WERI-Rb-1 (cell line): ENCODE data around the gene KLK13.

Experiments used
- DNase-seq: peaks from one replicate; pipeline ENCODE4 v3.0.0-alpha.2; 2020
- H3K27ac ChIP-seq: fragments of 250-450 bp; sonication (Bioruptor Pico); 2 replicates; pipeline ENCODE4 v1.5.1; 2020; ENCODE audit warnings: mild to moderate bottlenecking, moderate library complexity
- H3K27me3 ChIP-seq: fragments of 250-450 bp; sonication (Bioruptor Pico); 2 replicates; pipeline ENCODE4 v1.5.1; 2021; ENCODE audit warnings: mild to moderate bottlenecking, low read depth, moderate library complexity; ENCODE audit not compliant: insufficient read depth, severe bottlenecking
- H3K36me3 ChIP-seq: fragments of 250-450 bp; sonication (Bioruptor Pico); 2 replicates; pipeline ENCODE4 v1.5.1; 2020; ENCODE audit warnings: mild to moderate bottlenecking, moderate library complexity
- H3K4me3 ChIP-seq: 2 replicates; pipeline ENCODE4 v1.5.1; 2011; ENCODE audit warnings: low read depth, mild to moderate bottlenecking, control low read depth, low read length
- H3K9me3 ChIP-seq: fragments of 250-450 bp; sonication (Bioruptor Pico); 2 replicates; pipeline ENCODE4 v1.5.1; 2021; ENCODE audit warnings: mild to moderate bottlenecking, moderate library complexity; ENCODE audit not compliant: severe bottlenecking
- TF ChIP-seq, protein P1 (sequence below): IDR thresholded peaks from 2 replicates; pipeline ENCODE4 v1.5.1; 2011; ENCODE audit warnings: low read depth, mild to moderate bottlenecking, control low read depth, inconsistent platforms, low read length

The KLK13 gene

DNA sequence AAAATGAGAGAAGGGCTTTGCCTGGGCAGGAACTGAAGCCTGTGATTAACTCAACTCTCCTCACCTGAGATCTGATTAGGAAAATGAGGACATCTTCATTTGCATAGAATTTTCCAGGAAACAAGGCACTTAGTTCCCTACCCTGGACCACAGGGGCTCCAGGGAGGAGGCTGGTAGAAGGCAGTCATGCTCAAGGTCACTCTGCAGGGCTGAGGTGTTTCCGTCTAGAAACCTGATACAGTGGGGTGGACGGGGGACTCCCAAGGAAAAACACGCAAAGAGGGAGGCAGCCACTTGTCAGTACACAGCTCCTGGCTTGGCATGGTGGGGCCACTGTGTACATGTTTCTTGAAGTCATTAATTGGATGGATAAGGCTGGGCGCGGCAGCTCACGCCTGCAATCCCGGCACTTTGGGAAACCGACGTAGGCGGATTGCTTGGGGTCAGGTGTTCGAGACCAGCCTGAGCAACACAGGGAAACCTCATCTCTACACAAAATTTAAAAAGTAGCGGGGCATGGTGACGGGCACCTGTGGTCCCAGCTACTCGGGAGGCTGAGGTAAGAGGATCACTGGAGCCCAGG lies 11.8 kb upstream of the KLK13 start:
- peaks cover 12% of the 10 kb centered on the region for H3K9me3 ChIP-seq
- no peak overlapping the region for H3K27ac ChIP-seq
- no peaks in the 10 kb centered on the region for H3K36me3 ChIP-seq
- TF ChIP-seq, protein P1, sequence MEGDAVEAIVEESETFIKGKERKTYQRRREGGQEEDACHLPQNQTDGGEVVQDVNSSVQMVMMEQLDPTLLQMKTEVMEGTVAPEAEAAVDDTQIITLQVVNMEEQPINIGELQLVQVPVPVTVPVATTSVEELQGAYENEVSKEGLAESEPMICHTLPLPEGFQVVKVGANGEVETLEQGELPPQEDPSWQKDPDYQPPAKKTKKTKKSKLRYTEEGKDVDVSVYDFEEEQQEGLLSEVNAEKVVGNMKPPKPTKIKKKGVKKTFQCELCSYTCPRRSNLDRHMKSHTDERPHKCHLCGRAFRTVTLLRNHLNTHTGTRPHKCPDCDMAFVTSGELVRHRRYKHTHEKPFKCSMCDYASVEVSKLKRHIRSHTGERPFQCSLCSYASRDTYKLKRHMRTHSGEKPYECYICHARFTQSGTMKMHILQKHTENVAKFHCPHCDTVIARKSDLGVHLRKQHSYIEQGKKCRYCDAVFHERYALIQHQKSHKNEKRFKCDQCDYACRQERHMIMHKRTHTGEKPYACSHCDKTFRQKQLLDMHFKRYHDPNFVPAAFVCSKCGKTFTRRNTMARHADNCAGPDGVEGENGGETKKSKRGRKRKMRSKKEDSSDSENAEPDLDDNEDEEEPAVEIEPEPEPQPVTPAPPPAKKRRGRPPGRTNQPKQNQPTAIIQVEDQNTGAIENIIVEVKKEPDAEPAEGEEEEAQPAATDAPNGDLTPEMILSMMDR, result no peak
- H3K4me3 ChIP-seq, result no peak overlapping the region
- no peak for DNase-seq
- peaks cover 81% of the 10 kb centered on the region for H3K27me3 ChIP-seq

DNA sequence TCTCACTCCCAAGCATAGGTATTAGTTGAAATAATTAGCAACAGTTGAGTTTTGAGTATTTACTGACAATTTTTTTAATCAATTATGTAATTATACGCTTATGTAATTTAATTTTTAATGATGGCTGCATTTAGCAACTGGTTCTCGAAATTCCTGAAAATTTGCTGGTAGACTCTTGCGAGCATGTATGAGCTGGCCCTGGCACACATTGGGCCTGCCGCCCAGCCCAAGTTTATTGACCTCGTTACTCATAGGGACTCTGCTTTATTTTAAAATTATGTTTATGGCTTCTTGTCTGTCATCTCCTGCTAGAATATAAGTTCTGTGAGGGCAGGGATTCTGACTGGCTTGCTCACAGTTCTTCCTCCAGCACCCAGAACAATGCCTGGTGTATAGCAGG lies 11.1 kb upstream of the KLK13 start:
- no peak for DNase-seq
- TF ChIP-seq, protein P1, result no peak
- no peaks in the 10 kb centered on the region for H3K36me3 ChIP-seq

DNA sequence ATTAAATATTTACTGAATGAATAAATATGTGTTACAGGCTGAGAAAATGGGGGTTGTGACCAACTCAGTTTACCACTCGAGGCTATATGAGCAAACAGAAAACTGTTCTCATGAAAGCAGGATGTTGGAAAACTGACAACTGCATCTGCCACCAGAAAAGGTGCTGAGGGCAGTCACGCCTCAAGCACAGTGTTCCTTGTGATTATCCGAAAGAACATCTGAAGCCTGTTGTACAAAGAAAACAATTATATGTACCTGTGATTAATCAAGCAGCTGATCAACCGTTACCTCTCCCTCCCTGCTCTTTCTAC lies 6.2 kb upstream of the KLK13 start:
- peaks cover 16% of the 10 kb centered on the region for H3K9me3 ChIP-seq
- H3K4me3 ChIP-seq, result no peak overlapping the region
- H3K27ac ChIP-seq, result no peak overlapping the region
- no peak for DNase-seq
- H3K27me3 ChIP-seq, result peaks cover 84% of the 10 kb centered on the region
- no peaks in the 10 kb centered on the region for H3K36me3 ChIP-seq
- TF ChIP-seq, protein P1, result no peak

More for the DNA sequence above, 11.1 kb upstream of the KLK13 start:
- peaks cover 12% of the 10 kb centered on the region for H3K9me3 ChIP-seq
- H3K4me3 ChIP-seq, result no peak overlapping the region
- H3K27me3 ChIP-seq, result peaks cover 81% of the 10 kb centered on the region
- H3K27ac ChIP-seq, result no peak overlapping the region

DNA sequence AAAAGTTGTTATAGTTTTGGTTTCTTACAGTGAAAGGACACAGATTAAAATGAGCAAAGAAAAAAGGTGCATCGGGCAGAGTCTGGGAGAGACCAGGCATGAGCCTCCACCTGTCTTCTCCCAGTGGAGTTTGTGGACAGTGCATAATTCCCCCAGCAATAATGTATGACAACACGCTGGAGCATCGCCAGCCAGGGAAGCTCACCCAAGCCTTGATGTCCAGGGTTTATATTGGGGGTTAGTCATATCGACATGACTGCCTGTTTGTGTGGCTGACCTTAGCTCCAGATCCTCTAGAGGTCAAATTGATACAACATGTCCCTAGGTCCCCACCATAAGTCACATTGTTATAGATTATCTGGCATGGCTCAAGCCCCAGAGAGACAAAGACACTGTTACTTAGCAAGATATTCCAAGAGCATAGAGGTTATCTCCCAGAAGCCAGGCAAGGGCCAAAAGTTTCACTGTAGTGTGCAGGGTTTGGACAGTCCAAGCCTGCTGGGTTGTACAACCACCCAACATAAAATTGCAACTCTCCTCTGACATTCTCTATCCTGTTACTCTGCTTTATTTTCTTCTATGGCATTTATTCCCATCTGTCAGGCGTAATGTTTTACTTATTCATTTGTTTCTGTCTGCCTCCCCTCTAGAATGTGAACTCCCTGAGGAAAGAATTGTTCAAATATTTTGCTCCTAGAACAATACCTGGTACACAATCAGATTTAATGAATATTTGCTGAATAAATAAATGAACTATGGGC lies 5.6 kb upstream of the KLK13 start:
- H3K27ac ChIP-seq, result no peak overlapping the region
- DNase-seq, result no peak
- TF ChIP-seq, protein P1, result no peak
- H3K4me3 ChIP-seq, result no peak overlapping the region
- H3K9me3 ChIP-seq, result peaks cover 16% of the 10 kb centered on the region
- no peaks in the 10 kb centered on the region for H3K36me3 ChIP-seq
- peaks cover 84% of the 10 kb centered on the region for H3K27me3 ChIP-seq

DNA sequence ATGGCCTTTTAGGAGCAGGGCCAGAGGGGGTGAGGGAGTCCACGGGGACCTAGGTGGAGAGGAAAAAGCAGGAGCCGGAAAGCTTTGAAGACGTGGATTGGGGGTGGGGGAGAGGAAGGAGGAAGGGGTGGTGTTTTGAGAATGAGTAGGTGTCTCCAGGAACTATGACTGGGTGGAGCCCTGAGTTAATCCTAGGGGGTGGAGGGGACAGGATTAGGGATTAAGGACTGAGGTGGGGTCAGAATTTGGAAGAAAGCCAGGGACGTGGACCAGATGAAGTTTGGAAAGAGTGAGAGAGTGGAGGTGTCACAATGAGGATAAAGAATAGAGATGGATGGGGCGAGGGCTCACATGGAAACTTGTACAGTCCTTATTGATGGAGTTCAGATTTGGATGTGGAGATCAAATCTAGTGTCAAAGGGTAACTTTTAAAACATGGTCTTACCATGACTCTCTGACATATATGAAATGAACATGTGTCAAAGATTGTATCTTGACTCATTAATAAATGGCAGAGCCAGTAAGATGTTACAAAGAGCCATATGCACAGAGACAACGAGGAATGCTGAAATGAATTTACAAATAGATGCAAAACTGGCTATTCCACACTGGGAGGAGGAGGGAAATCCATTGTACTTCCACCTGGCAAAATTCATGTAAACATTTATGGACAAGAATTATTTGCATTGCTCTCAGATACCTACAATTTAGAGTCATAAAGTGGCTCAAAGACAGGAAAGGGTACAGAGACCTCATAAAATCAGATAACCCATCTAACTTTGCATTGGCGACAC lies 1.7 kb upstream of the KLK13 start:
- Histone ChIP-seq H3K4me3 (no peak overlapping the region), H3K27me3 (peaks cover 84% of the 10 kb centered on the region), H3K36me3 (no peaks in the 10 kb centered on the region), H3K9me3 (peaks cover 4% of the 10 kb centered on the region), H3K27ac (no peak overlapping the region)
- DNase-seq, result no peak
- TF ChIP-seq, protein P1, result no peak
